Skeletal muscle satellite cell (primary cell): ENCODE measurements around the gene IFNK.

Experiments
- H3K27me3 ChIP-seq: 2 replicates; pipeline ENCODE4 v1.7.0; 2013; ENCODE audit warnings: low read length; ENCODE audit not compliant: control insufficient read depth, insufficient read depth
- H3K36me3 ChIP-seq: 2 replicates; pipeline ENCODE4 v1.7.0; 2013; ENCODE audit warnings: mild to moderate bottlenecking, control low read depth, low read length; ENCODE audit not compliant: insufficient read depth
- H3K4me1 ChIP-seq: 2 replicates; pipeline ENCODE4 v1.7.0; 2013; ENCODE audit warnings: low read length; ENCODE audit not compliant: control insufficient read depth, insufficient read depth
- H3K4me2 ChIP-seq: 2 replicates; pipeline ENCODE4 v1.7.0; 2013; ENCODE audit warnings: mild to moderate bottlenecking, low read length
- H3K4me3 ChIP-seq: 2 replicates; pipeline ENCODE4 v1.7.0; 2013; ENCODE audit warnings: low read length
- H3K9ac ChIP-seq: 2 replicates; pipeline ENCODE4 v1.7.0; 2013; ENCODE audit warnings: mild to moderate bottlenecking, low read depth, low read length, moderate library complexity
- H3K9me3 ChIP-seq: replicated peaks from 2 replicates; pipeline ENCODE4 v1.7.0; 2013; ENCODE audit warnings: mild to moderate bottlenecking, control low read depth, low read length

IFNK gene

GRCh38 chr9:27540502-27540901, 16.4 kb downstream of the IFNK start:
- H3K4me1 ChIP-seq: peaks cover 24% of the 10 kb centered on the region
- H3K9me3 ChIP-seq: no peaks in the 10 kb centered on the region
- no peaks in the 10 kb centered on the region for H3K36me3 ChIP-seq
- no peaks in the 10 kb centered on the region for H3K27me3 ChIP-seq
- peak overlapping the region; percentile 34 for H3K4me2 ChIP-seq
- H3K4me3 ChIP-seq: no peak overlapping the region
- H3K9ac ChIP-seq: no peak overlapping the region

GRCh38 chr9:27541740-27542139, 17.6 kb downstream of the IFNK start:
- H3K9ac ChIP-seq: no peak overlapping the region
- no peaks in the 10 kb centered on the region for H3K36me3 ChIP-seq
- H3K9me3 ChIP-seq: no peaks in the 10 kb centered on the region
- no peak overlapping the region for H3K4me2 ChIP-seq
- no peaks in the 10 kb centered on the region for H3K27me3 ChIP-seq
- H3K4me3 ChIP-seq: no peak overlapping the region
- H3K4me1 ChIP-seq: peaks cover 24% of the 10 kb centered on the region

- Histone ChIP-seq H3K9ac (no peak overlapping the region), H3K9me3 (no peaks in the 10 kb centered on the region), H3K36me3 (no peaks in the 10 kb centered on the region), H3K27me3 (no peaks in the 10 kb centered on the region), H3K4me1 (peaks cover 24% of the 10 kb centered on the region), H3K4me3 (no peak overlapping the region), H3K4me2 (peak overlapping the region; percentile 35)
Measured at GRCh38 chr9:27542508-27542907, 18.4 kb downstream of the IFNK start.

- H3K9ac ChIP-seq: no peak overlapping the region
- no peaks in the 10 kb centered on the region for H3K36me3 ChIP-seq
- H3K4me2 ChIP-seq: no peak overlapping the region
- no peak overlapping the region for H3K4me3 ChIP-seq
- peaks cover 17% of the 10 kb centered on the region for H3K4me1 ChIP-seq
- H3K9me3 ChIP-seq: no peaks in the 10 kb centered on the region
- H3K27me3 ChIP-seq: no peaks in the 10 kb centered on the region
Measured at GRCh38 chr9:27545471-27545870, 21.4 kb downstream of the IFNK start.

- Histone ChIP-seq H3K4me3 (no peak overlapping the region), H3K27me3 (no peaks in the 10 kb centered on the region), H3K9ac (no peak overlapping the region), H3K4me1 (peaks cover 4% of the 10 kb centered on the region), H3K4me2 (no peak overlapping the region), H3K9me3 (no peaks in the 10 kb centered on the region), H3K36me3 (no peaks in the 10 kb centered on the region)
Measured at GRCh38 chr9:27548055-27548741, 24.1 kb downstream of the IFNK start.

- H3K4me1 ChIP-seq: peaks cover 4% of the 10 kb centered on the region
Measured at GRCh38 chr9:27549196-27549755, 25.2 kb downstream of the IFNK start.

GRCh38 chr9:27554712-27555111, 30.6 kb downstream of the IFNK start:
- peaks cover 5% of the 10 kb centered on the region for H3K36me3 ChIP-seq
- H3K9me3 ChIP-seq: no peaks in the 10 kb centered on the region
- H3K4me3 ChIP-seq: no peak overlapping the region
- H3K4me2 ChIP-seq: no peak overlapping the region
- no peak overlapping the region for H3K9ac ChIP-seq
- H3K27me3 ChIP-seq: no peaks in the 10 kb centered on the region
- H3K4me1 ChIP-seq: no peaks in the 10 kb centered on the region

More at GRCh38 chr9:27549196-27549755, 25.2 kb downstream of the IFNK start:
- no peaks in the 10 kb centered on the region for H3K36me3 ChIP-seq
- no peaks in the 10 kb centered on the region for H3K9me3 ChIP-seq
- H3K4me2 ChIP-seq: no peak overlapping the region
- H3K9ac ChIP-seq: no peak overlapping the region
- H3K4me3 ChIP-seq: no peak overlapping the region
- no peaks in the 10 kb centered on the region for H3K27me3 ChIP-seq

GRCh38 chr9:27556470-27556869, 32.4 kb downstream of the IFNK start:
- Histone ChIP-seq H3K27me3 (no peaks in the 10 kb centered on the region), H3K4me1 (no peaks in the 10 kb centered on the region), H3K9me3 (no peaks in the 10 kb centered on the region), H3K4me3 (no peak overlapping the region), H3K4me2 (no peak overlapping the region), H3K36me3 (peaks cover 5% of the 10 kb centered on the region), H3K9ac (no peak overlapping the region)

GRCh38 chr9:27558307-27558706, 34.2 kb downstream of the IFNK start:
- H3K9ac ChIP-seq: no peak overlapping the region
- H3K36me3 ChIP-seq: peaks cover 5% of the 10 kb centered on the region
- H3K4me1 ChIP-seq: no peaks in the 10 kb centered on the region
- no peak overlapping the region for H3K4me2 ChIP-seq
- H3K9me3 ChIP-seq: no peaks in the 10 kb centered on the region
- no peaks in the 10 kb centered on the region for H3K27me3 ChIP-seq
- no peak overlapping the region for H3K4me3 ChIP-seq

GRCh38 chr9:27560457-27560856, 36.4 kb downstream of the IFNK start:
- no peak overlapping the region for H3K4me3 ChIP-seq
- no peaks in the 10 kb centered on the region for H3K4me1 ChIP-seq
- H3K9ac ChIP-seq: no peak overlapping the region
- no peaks in the 10 kb centered on the region for H3K27me3 ChIP-seq
- peaks cover 5% of the 10 kb centered on the region for H3K36me3 ChIP-seq
- no peaks in the 10 kb centered on the region for H3K9me3 ChIP-seq
- H3K4me2 ChIP-seq: no peak overlapping the region

GRCh38 chr9:27561685-27562084, 37.6 kb downstream of the IFNK start:
- no peak overlapping the region for H3K4me3 ChIP-seq
- no peak overlapping the region for H3K9ac ChIP-seq
- H3K4me2 ChIP-seq: no peak overlapping the region
- no peaks in the 10 kb centered on the region for H3K4me1 ChIP-seq
- no peaks in the 10 kb centered on the region for H3K27me3 ChIP-seq
- H3K9me3 ChIP-seq: no peaks in the 10 kb centered on the region
- H3K36me3 ChIP-seq: peaks cover under 1% of the 10 kb centered on the region
